D721Med (cell line): Measurements from ENCODE around the gene NWD2.
"Not testable (repeated sequence)": the region's sequence is repeated elsewhere in the genome, so short reads cannot be mapped to it uniquely, and the experiment has no call there.

Experiments used
- DNase-seq: peaks from one replicate; pipeline ENCODE4 v3.0.0; 2011; ENCODE audit warnings: low spot score; ENCODE audit not compliant: insufficient read length
- FAIRE-seq: peaks from 2 replicates; lab custom pipeline; 2011; peaks lifted over from hg19 to GRCh38; lab: Jason Lieb, UNC
- CTCF ChIP-seq: IDR thresholded peaks from 2 replicates; pipeline ENCODE4 v1.5.1; 2012; ENCODE audit warnings: mild to moderate bottlenecking, control low read depth; ENCODE audit not compliant: insufficient read depth; ENCODE audit errors: missing control alignments

Gene NWD2

GRCh38 chr4:37392521-37393255 lies 148.1 kb downstream of the NWD2 start:
- DNase-seq (no peak), FAIRE-seq (no peak)
- TF ChIP-seq CTCF: no peak

GRCh38 chr4:37393321-37393720 lies 148.8 kb downstream of the NWD2 start:
- no peak for TF ChIP-seq CTCF
- DNase-seq (no peak), FAIRE-seq (no peak)

- TF ChIP-seq CTCF: no peak
- no peak for DNase-seq
- FAIRE-seq: no peak
Observed at GRCh38 chr4:37393889-37394288, 149.3 kb downstream of the NWD2 start.

- no peak for DNase-seq
- no peak for FAIRE-seq
- TF ChIP-seq CTCF: no peak
Observed at GRCh38 chr4:37397505-37397904, 153.0 kb downstream of the NWD2 start.

GRCh38 chr4:37400241-37400881 lies 155.8 kb downstream of the NWD2 start:
- DNase-seq (no peak), FAIRE-seq (no peak)
- TF ChIP-seq CTCF: no peak

- DNase-seq, FAIRE-seq: not testable (repeated sequence)
Observed at GRCh38 chr4:37407938-37408826, 163.6 kb downstream of the NWD2 start.

GRCh38 chr4:37413612-37414011 lies 169.1 kb downstream of the NWD2 start:
- DNase-seq, FAIRE-seq: not testable (repeated sequence)

GRCh38 chr4:37415845-37416369 lies 171.4 kb downstream of the NWD2 start:
- no peak for FAIRE-seq
- no peak for TF ChIP-seq CTCF

More at GRCh38 chr4:37415845-37416369, 171.4 kb downstream of the NWD2 start:
- no peak for DNase-seq
